Measurements from ENCODE around the gene KCNJ14.
A peak's percentile ranks its signal among the peaks of the same experiment; 100 is the strongest.
"Not testable (repeated sequence)": the region's sequence is repeated elsewhere in the genome, so short reads cannot be mapped to it uniquely, and the experiment has no call there.

The KCNJ14 gene

GRCh38 chr19:48471836-48472235 is 16.5 kb downstream of the KCNJ14 start:
- no peak for DNase-seq (ENCODE audit: low spot score)

DNA sequence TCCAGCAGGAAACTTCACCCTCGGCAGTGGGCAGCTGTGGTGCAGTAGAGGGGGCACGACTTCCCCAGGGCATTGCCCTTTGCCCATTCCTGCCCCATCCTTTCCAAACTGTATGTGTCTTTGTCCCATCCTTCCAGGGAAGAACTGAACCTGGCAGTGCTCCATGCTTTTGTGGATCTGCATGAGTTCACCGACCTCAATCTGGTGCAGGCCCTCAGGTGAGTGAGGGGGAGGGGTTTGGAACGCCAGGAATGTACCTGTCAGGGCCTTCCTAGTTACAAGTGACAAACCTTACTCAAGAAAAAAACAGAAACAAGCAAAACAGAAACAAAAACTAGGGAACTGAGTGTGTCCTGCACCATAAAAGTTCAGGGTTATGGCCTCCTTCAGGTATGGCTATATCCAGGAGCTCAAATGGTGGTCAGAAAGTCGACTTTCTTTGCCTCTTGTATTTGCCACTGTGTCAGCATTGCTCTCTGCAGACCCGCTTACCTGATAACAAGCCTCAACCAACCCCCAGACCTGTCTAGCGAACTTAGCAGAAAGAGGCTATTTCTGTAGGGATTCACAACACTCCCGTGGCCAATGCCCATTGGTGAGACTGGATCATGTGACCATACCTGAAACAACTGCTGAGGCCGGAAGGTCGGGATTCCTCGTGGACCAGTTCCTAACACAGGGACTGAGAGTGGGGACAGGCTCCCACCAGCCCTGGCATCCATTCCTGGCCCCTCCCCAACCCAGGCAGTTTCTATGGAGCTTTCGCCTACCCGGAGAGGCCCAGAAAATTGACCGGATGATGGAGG is 18.0 kb downstream of the KCNJ14 start:
- DNase-seq (ENCODE audit: low spot score) = no peak

DNA sequence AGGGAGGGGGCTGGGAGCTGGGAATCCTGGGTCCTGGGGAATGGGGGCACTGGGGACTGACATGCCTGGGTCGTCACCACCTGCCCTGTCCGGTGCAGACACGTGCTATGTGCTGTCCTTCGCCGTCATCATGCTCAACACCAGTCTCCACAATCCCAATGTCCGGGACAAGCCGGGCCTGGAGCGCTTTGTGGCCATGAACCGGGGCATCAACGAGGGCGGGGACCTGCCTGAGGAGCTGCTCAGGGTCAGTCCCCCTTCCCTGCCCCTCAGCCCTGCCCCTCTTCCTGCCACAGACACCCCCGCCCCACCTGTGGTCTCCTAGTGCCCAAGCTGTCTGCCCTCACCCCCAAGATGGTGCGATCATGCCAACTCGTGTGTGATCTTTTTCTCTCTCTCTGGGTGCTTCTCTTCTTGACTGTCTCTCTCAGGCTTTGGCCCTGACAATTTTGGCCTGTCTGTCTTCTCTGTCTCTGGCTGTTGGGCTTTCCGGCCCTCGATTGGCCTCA is 18.8 kb downstream of the KCNJ14 start:
- no peak for DNase-seq (ENCODE audit: low spot score)

DNA sequence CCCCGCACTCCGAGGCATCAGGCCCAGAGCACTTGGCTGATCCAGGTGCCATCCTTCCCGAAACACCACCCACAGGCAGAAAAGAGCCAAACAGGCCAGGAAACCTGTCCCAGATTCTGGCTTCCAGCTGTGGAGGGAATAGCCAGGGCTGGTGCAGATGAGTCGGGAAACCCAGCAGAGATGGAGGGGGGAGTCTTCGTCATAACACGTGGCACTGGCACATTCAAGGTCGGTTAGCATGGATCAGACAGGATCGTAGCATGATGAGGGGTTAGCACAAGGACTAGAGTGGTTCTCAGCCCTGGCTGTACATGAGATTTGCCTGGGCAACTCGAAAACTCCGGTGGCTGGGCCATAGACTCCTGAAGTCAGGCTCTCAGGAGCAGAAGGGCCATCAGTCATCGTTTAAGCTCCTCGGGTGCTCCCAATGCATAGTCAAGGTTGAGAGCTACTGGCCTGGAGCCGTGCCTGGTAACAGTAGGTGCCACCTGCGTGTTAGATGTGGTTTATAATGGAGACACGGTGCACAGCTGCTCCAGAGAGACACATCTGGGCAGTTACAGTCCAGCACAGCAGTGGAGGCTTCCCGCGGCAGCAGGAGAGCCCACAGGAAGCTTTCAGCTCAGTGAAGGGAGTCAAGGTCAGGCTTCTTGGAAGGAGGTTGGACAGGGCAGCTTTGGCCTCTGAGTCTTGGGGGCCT is 20.1 kb downstream of the KCNJ14 start:
- DNase-seq (ENCODE audit: low spot score) = no peak

DNA sequence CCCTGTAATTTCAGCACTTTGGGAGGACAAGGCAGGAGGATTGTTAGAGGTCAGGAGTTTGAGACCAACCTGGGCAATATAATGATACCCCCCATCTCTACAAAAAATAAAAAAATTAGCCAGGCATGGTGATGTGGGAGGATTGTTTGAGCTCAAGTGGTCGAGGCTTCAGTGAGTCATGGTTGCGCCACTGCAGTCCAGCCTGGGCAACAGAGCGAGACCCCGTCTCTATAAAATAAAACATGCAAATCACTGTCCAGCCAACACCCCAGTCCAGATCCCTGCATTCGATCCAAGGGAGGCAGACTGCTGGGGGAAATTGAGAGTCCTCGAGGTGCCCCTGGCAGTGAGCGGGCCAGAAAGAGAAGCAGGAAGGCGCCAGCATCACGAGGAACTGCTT is 20.8 kb downstream of the KCNJ14 start:
- no peak for DNase-seq (ENCODE audit: low spot score)

DNA sequence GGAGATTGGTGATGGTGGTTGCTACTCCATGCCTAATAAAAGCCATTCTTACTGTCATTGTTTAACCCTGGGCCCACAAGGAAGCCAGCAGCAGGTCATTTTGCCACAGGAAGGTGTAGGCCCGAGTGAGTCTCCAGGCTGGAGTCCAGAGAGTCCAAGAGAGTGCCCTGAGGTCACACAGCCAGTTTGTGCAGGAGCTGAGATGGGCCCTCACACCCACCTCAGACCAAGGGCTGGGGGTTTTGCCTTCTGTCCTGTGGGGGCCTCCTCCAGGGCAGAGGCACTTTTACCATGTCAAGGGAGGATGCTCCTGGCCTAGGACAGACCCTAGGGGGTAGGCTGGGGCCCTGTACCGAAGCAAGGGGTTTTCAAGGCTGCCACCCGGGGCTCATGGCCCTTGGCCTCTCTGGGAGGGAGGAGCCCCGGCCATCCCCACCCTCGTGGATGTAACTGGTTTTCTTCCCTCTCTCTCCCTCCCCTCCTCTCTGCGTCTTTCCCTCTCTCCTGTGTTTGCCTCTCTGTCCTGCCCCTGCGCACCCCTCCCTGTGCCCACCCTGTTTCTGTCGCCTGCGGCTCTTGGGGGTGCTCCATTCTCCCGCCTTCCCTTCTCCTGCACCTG is 21.8 kb downstream of the KCNJ14 start:
- no peak for DNase-seq (ENCODE audit: low spot score)

- DNase-seq (ENCODE audit: low spot score) = no peak
Observed at GRCh38 chr19:48477698-48478338, 22.4 kb downstream of the KCNJ14 start.

DNA sequence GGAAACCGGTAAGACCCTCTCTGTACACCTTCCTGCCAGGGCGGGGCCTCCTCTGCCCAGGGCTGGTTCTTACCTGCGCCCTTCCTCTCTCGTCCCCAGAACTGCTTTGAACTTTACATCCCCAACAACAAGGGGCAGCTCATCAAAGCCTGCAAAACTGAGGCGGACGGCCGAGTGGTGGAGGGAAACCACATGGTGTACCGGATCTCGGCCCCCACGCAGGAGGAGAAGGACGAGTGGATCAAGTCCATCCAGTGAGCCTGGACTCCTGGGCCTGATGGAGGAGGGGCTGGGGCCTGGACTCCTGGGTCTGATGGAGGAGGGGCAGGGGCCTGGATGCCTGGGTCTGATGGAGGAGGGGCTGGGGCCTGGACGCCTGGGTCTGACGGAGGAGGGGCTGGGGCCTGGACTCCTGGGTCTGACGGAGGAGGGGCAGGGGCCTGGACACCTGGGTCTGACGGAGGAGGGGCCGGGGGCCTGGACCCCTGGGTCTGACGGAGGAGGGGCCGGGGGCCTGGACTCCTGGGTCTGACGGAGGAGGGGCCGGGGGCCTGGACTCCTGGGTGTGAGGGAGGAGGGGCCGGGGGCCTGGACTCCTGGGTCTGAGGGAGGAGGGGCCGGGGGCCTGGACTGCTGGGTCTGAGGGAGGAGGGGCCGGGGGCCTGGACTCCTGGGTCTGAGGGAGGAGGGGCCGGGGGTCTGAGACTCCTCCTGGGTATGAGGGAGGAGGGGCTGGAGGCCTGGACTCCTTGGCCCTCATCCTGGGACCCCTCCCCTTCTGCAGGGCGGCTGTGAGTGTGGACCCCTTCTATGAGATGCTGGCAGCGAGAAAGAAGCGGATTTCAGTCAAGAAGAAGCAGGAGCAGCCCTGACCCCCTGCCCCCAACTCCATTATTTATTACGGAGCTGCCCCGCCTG is 23.2 kb downstream of the KCNJ14 start:
- DNase-seq (ENCODE audit: low spot score) = no peak

DNA sequence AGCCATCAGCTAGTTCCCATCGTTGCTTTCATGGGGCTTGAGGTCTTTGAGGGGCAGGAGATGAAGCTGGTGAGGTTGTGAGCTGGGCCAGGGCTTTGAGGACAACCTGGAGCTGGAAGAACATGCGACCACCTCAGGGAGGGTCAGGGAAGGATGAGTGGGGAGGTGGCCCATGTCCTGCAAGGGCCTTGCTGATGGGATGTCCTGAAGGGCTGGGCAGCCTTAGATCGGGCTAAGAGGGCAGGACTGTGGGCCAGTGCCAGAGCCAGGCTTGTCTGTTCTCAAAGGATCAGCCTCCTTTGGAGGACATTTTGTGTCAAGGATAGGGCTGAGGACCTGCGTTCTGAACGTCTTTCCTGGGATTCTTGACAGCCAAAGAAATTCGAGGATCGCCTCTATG is 24.3 kb downstream of the KCNJ14 start:
- DNase-seq (ENCODE audit: low spot score) = no peak

GRCh38 chr19:48480183-48480557 is 24.8 kb downstream of the KCNJ14 start:
- peak; percentile 74 for DNase-seq (ENCODE audit: low spot score)

DNA sequence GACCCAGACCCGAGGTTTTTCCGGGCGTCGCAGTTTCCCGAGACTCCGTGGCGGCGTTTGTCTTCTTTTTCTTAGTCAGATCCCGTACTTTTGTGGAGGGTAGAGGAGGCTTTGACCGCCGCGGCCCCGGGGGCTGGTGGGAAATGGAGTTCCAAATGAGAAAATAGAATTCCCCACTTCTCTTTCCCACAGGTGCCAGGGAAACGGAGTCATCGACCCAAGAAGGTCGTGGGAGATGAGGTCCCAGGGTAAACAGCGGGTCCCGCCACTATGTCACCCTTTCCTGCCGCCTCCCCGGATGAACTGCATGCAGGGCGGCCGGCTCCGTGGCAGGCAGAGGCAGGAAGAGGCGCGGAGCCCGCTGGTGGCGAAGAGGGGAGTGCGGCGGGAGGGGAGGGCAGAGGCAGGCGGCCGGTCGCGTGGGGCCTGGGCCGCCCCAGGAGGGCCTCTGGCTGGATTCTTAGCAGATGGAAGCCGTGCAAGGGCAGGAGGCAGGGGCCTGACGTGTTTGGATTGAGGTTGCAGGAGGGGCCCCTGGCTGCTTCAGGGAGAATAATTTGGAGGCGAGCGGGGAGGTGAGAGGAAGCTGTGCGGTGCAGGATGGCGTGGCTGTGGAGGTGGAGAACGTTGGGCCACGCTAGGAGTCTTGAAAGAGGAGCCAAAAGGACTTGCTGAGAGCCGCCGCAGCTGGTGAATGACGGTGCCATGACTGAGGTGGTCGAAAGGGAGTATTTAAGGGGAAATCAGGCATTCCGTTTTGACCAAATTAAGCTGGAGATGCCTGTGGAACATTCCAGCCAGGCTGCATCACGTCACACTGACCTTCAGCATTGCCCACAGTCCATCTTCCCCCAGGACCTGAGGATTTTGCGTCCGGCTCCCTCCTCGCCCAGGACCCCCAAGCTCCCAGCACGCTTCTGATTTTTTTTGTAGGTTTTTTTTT is 25.5 kb downstream of the KCNJ14 start:
- DNase-seq (ENCODE audit: low spot score) = peak; percentile 70

DNA sequence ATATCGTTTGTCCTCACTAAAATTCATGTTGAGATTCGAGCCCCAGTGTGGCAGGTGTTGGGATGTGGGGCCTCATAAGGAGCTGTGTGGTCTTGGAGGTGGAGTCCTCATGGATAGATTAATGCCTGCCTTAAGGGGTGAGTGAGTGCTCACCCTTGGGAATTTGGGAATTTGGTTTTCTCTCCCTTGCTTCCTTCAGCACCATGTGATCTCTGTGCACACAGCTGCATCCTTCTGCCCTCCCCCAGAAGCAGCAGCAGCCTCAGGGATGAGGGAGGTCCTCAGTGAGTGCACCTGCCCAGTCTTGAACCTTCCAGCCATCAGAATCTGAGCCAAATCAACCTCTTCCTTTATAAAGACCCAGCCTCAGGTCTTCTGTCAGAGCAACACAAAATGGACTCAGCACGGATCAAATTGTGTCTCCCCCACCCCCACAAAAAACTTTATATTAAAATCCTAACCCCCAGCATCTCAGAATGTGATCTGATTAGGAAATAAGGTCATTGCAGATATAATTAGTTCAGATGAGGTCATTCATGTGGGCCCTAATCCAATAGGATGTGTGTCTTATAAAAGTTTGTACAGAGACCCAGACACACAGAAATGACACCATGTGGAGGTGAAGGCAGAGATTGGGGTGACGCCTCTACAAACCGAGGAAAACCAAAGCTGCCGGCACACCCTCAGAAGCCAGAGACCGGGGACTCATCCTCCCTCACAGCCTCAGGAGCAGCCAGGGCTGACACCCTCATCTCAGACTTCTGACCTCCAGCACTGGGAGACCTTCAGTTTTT is 26.7 kb downstream of the KCNJ14 start:
- no peak for DNase-seq (ENCODE audit: low spot score)

DNA sequence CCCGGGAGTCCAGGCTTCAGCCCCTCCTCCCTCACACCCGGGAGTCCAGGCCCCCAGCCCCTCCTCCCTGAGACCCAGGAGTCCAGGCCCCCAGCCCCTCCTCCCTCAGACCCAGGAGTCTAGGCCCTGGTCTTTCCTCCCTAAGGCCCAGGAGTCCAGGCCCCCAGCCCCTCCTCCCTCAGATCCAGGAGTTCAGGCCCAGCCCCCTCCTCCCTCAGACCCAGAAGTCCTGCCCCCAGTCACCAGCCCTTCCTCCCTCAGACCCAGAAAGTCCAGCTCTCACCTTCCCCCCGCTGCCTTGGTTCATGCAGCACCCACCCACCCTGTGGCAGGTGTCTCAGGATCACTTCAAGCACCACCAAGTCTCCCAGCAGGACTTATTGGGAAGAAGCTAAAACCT is 27.9 kb downstream of the KCNJ14 start:
- DNase-seq (ENCODE audit: low spot score) = no peak

DNA sequence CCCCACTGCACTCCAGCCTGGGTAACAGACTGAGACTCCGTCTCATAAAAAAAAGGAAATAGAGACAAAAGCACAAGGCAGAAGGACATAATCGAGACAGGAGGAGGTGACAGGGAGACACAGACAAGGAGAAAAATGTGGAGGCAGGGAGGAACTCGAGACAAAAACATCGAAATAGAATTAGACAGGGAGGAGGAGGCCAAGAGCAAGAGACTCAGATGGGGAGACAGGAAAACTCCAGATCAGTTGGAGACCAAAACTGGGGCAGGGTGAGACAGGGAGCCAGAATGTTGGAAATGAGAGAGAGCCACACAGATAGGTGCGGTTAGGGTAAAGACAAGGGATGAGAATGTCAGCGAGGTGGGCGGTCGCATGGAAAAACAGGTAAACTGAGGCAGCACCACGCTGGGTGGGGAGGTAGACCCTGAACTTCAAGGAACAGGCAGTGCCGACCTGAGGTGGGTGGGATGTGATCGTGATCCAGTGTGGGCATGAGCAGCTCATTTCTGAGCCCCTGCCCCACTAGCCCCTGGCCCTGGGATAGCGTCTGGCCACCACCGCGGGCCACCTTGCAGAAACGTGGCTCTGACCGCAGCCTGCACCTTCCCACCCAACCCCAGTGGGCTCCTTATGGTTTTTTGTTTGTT is 29.0 kb downstream of the KCNJ14 start:
- no peak for DNase-seq (ENCODE audit: low spot score)

DNA sequence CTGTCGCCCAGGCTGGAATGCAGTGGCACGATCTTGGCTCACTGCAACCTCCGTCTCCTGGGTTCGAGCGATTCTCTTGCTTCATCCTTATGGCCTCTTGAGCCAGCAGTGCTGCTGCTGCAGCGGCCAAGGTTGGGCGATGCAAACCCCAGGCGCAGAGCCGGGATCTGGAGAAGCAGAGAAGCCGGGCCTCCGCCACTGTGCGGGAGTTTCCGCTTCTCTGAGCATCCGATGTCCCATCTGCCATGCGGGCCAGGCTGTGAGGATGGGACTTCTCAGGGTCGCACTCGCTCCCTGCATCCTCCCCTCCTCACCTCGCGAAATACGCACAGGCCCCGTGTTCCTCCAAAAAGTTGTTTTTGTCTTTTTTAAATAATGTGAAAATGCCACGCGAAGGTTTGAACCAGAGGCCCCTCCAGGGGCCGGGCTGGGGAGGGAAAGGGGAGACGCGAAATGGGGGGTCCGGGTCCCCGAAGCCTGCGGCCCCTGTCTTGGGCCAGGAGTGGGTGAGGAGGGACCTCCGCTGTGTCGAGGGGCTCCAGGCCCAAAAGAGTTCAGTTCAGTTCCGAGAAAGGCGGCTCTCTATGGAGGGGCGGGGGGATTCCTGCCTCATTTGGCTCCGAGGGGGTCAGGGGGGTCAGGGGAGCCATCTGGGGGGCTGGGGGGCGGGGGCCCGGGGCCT is 29.7 kb downstream of the KCNJ14 start:
- no peak for DNase-seq (ENCODE audit: low spot score)

DNA sequence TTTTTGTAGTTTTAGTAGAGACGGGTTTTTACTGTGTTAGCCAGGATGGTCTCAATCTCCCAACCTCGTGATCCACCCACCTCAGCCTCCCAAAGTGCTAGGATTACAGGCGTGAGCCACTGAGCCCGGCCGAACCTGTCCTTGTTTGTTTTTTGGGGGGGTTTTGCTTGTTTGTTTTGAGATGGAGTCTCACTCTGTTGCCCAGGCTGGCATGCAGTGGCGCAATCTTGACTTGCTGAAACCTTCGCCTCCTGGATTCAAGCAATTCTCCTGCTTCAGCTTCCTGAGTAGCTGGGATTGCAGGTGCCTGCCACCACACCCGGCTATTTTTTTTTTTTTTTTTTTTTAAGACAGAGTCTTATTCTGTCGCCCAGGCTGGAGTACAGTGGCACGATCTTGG is 31.3 kb downstream of the KCNJ14 start:
- DNase-seq (ENCODE audit: low spot score) = not testable (repeated sequence)

DNA sequence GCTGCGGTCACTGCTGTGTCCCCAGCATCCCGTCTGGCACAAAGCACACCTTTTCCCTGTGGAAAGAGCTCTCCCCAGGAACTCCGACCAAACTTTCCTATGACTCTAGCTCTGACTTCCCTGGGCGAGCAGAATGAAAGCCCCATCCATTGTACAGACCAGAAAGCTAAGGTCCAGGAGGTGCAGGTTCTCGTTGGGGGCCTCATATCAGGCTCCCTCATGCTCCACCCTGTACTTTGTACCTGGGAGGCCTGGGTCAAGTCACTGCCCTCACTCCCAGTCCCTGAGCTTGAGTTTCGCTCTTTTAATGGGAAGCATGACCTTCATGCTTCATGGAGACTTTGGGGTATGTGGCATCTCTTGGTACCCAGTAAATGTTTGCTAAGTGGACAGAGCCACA is 32.2 kb downstream of the KCNJ14 start:
- no peak for DNase-seq (ENCODE audit: low spot score)

- peak; percentile 75 for DNase-seq (ENCODE audit: low spot score)
Observed at GRCh38 chr19:48487948-48488347, 32.6 kb downstream of the KCNJ14 start.
